K562 (cell line): ENCODE data around the gene CD68.

Source experiments
- JUND ChIP-seq, 2 experiments: IDR thresholded peaks; 2 replicates in 1 of 2; 3 replicates in 1 of 2; pipeline ENCODE4 v1.6.1; 2011; ENCODE audit warnings: borderline replicate concordance in 2 of 2, low read depth in 2 of 2, low read length in 2 of 2, improper control_type of control experiment in 1 of 2, missing biosample characterization in 1 of 2, missing genetic modification characterization in 1 of 2, missing genetic modification reagents in 1 of 2
- MAZ ChIP-seq, 2 experiments: fragments of 450-650 bp in 1 of 2; sonication (generic) in 1 of 2; formaldehyde crosslinking; IDR thresholded peaks in 1 of 2; conservative IDR thresholded peaks in 1 of 2; 2 replicates each; pipeline versions ENCODE4 v1.4.0 to v1.5.0; 2020; ENCODE audit warnings: mild to moderate bottlenecking in 1 of 2, missing genetic modification reagents in 1 of 2

GRCh38 chr17:7575481-7575883 is 4.0 kb upstream of the CD68 start:
- TF ChIP-seq JUND (IDR thresholded peaks at IDR 0.05; ENCODE audit: borderline replicate concordance, low read depth, low read length) (no peak), JUND (tag; IDR thresholded peaks at IDR 0.05; ENCODE audit: borderline replicate concordance, low read depth, low read length) (no peak), MAZ (CRISPR knock-in tag; conservative IDR thresholded peaks at IDR 0.05 in 1 of 2, IDR thresholded peaks at IDR 0.05 in 1 of 2) (no peak)
